Activated CD4-positive, alpha-beta T cell treated with anti-CD3 and anti-CD28 coated beads for 1 hour (primary cell): ENCODE measurements around the gene FAM181B.

Experiments used
- DNase-seq: peaks from one replicate; pipeline ENCODE4 v3.0.0-alpha.2; 2020

The FAM181B gene

GRCh38 chr11:82733444-82734119 is at the start of gene FAM181B:
FAM181B (minus strand) TSS chr11:82733864; CDS start chr11:82733729, 135 bp downstream.
- DNase-seq: peak; percentile 13

GRCh38 chr11:82782825-82783374 is 49.2 kb upstream of the FAM181B start:
- no peak for DNase-seq

GRCh38 chr11:82778776-82779175 is 45.1 kb upstream of the FAM181B start:
- no peak for DNase-seq

- no peak for DNase-seq
These were observed 42.7 kb upstream of the FAM181B start for GRCh38 chr11:82776377-82776776.

GRCh38 chr11:82775736-82776346 is 42.2 kb upstream of the FAM181B start:
- no peak for DNase-seq

GRCh38 chr11:82775218-82775617 is 41.6 kb upstream of the FAM181B start:
- DNase-seq: no peak

GRCh38 chr11:82771781-82772180 is 38.1 kb upstream of the FAM181B start:
- no peak for DNase-seq

GRCh38 chr11:82767123-82767522 is 33.5 kb upstream of the FAM181B start:
- no peak for DNase-seq

GRCh38 chr11:82765466-82766034 is 31.9 kb upstream of the FAM181B start:
- DNase-seq: no peak

- DNase-seq: no peak
These were observed 29.5 kb upstream of the FAM181B start for GRCh38 chr11:82763167-82763566.

GRCh38 chr11:82759649-82760048 is 26.0 kb upstream of the FAM181B start:
- no peak for DNase-seq

GRCh38 chr11:82757660-82758357 is 24.1 kb upstream of the FAM181B start:
- DNase-seq: no peak

- DNase-seq: no peak
These were observed 23.3 kb upstream of the FAM181B start for GRCh38 chr11:82756765-82757639.

GRCh38 chr11:82754410-82754809 is 20.7 kb upstream of the FAM181B start:
- DNase-seq: no peak

- no peak for DNase-seq
These were observed 20.3 kb upstream of the FAM181B start for GRCh38 chr11:82753921-82754320.

- DNase-seq: no peak
These were observed 19.1 kb upstream of the FAM181B start for GRCh38 chr11:82752801-82753200.

GRCh38 chr11:82750643-82751139 is 17.0 kb upstream of the FAM181B start:
- DNase-seq: no peak

- no peak for DNase-seq
These were observed 13.8 kb upstream of the FAM181B start for GRCh38 chr11:82747471-82747870.

GRCh38 chr11:82738091-82738490 is 4.4 kb upstream of the FAM181B start:
- DNase-seq: no peak

GRCh38 chr11:82734120-82734479 is 436 bp upstream of the FAM181B start:
- no peak for DNase-seq

- DNase-seq: no peak
These were observed 775 bp downstream of the FAM181B start for GRCh38 chr11:82732734-82733443.

GRCh38 chr11:82732348-82732733 is 1.3 kb downstream of the FAM181B start:
- DNase-seq: no peak
